Small intestine (tissue), 7 donors: ENCODE results near the gene BEAN1. TPM values are rescaled to one million over a fixed set of nuclear protein-coding genes. Genes with fewer than 3 reads are reported as not detected.

Experiments
- DNase-seq, 2 donors: peaks; one replicate each; pipeline versions ENCODE4 v3.0.0 to v3.0.0-alpha.2; 2013
- FAIRE-seq: peaks from 2 replicates; lab custom pipeline; 2012; peaks lifted over from hg19 to GRCh38; lab: Jason Lieb, UNC
- H3K27ac ChIP-seq, 3 donors: one replicate each; pipeline ENCODE4 v1.5.1; 2013; ENCODE audit warnings: low read length in 2 of 3, mild to moderate bottlenecking in 2 of 3, control low read depth in 1 of 3, inconsistent platforms in 1 of 3, low read depth in 1 of 3, moderate library complexity in 1 of 3
- H3K27me3 ChIP-seq, 3 donors: one replicate each; pipeline ENCODE4 v1.6.1; 2013; ENCODE audit warnings: low read length in 3 of 3, inconsistent platforms in 1 of 3; ENCODE audit not compliant: control insufficient read depth in 3 of 3, insufficient read depth in 3 of 3
- H3K36me3 ChIP-seq, 3 donors: one replicate each; pipeline ENCODE4 v1.6.1; 2013; ENCODE audit warnings: low read length in 3 of 3, inconsistent platforms in 1 of 3, low read depth in 1 of 3, mild to moderate bottlenecking in 1 of 3, moderate library complexity in 1 of 3; ENCODE audit not compliant: control insufficient read depth in 3 of 3, insufficient read depth in 2 of 3
- H3K4me1 ChIP-seq, 3 donors: one replicate each; pipeline ENCODE4 v1.6.1; 2013; ENCODE audit warnings: low read length in 2 of 3, inconsistent platforms in 1 of 3, low read depth in 1 of 3, mild to moderate bottlenecking in 1 of 3, moderate library complexity in 1 of 3; ENCODE audit not compliant: control insufficient read depth in 3 of 3, insufficient read depth in 2 of 3
- H3K4me3 ChIP-seq, 3 donors: one replicate each; pipeline ENCODE4 v1.5.1; 2013; ENCODE audit warnings: low read length in 3 of 3, control low read depth in 1 of 3, inconsistent platforms in 1 of 3, low read depth in 1 of 3, mild to moderate bottlenecking in 1 of 3, moderate library complexity in 1 of 3
- H3K9me3 ChIP-seq, 2 donors: one replicate each; pipeline ENCODE4 v1.6.1; 2013; ENCODE audit warnings: low read depth in 1 of 2, low read length in 1 of 2; ENCODE audit not compliant: control insufficient read depth in 2 of 2, insufficient read depth in 1 of 2
- WGBS, 3 donors: extraction: QIAGEN DNeasy Blood & Tissue Kit; methylation state at CpG; one replicate each; pipeline ENCODE4 v1.1.7; 2013; 5-methylcytosine and 5-hydroxymethylcytosine counted together
- polyA plus RNA-seq, 4 donors: library from polyadenylated mRNA; stranded (reverse) in 3 of 4; unstranded in 1 of 4; fragments of 200-250 nt in 3 of 4; fragments of 120-200 nt in 1 of 4; gene quantifications; one replicate each; pipeline versions ENCODE4 v1.2.1 to v1.2.3, GENCODE V29; 2013
- donor health status: healthy with polysubstance abuse.
- donor health status: control.
- donor health status: control.
- donor health status: Bipolar disorder and iron deficiency.
- donor health status: healthy.

The BEAN1 gene
- polyA plus RNA-seq, 4 donors = 0.59 to 0.64 TPM; not detected in 2

DNA sequence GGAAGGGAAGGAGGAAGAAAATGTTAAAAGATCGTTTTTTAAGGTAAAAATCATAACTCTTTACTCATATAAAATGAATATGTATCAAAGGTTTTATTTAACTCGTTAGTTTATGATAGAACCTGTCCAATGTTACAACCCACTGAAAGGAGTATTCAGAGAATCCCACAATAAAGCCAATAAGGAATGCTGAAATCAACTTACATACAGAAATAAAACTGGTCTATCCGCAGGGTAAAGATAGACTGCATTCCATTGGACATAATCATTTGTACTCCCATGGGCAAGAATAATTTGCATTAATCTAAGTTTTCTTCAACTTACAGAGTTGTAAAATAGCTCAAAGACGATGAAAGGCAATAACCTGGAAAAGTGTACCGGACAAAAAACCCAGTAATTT, 17.9 kb upstream of the BEAN1 start:
- Histone ChIP-seq H3K27ac (no peak overlapping the region), H3K27me3 (peaks cover 0 to 13% (median 0%) of the 10 kb centered on the region in 3 donors), H3K4me3 (no peak overlapping the region), H3K36me3 (no peaks in the 10 kb centered on the region), H3K9me3 (peaks cover 0 to 5% of the 10 kb centered on the region in 2 donors), H3K4me1 (peaks cover 0 to 5% (median 3%) of the 10 kb centered on the region in 3 donors)
- WGBS, 3 donors = 68 to 79% (median 74%) methylated on average over 5 of the region's 5 CpGs
- DNase-seq = no peak
- FAIRE-seq = no peak

DNA sequence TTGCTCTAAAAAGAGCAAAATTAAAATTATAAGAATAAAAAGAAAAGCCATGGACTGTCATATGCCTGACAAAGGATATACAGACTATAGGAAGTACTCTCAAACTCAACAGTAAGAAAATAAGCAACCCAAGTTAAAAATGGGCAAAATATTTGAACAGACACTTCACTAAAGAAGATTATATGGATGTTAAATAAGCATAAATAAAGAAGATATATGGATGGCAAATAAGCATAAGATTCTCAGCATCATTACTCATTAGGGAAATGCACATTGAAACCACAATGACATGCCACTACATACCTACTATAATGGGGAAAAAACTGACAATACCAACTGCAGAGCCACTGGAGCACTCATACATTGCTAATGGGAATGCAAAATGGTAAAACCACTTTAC, 14.9 kb upstream of the BEAN1 start:
- Histone ChIP-seq H3K27ac (no peak overlapping the region), H3K4me1 (peaks cover 0 to 3% (median 0%) of the 10 kb centered on the region in 3 donors), H3K36me3 (no peaks in the 10 kb centered on the region), H3K4me3 (no peak overlapping the region), H3K27me3 (peaks cover 0 to 2% (median 0%) of the 10 kb centered on the region in 3 donors), H3K9me3 (peaks cover 0 to 8% of the 10 kb centered on the region in 2 donors)
- no peak for DNase-seq
- no peak for FAIRE-seq

DNA sequence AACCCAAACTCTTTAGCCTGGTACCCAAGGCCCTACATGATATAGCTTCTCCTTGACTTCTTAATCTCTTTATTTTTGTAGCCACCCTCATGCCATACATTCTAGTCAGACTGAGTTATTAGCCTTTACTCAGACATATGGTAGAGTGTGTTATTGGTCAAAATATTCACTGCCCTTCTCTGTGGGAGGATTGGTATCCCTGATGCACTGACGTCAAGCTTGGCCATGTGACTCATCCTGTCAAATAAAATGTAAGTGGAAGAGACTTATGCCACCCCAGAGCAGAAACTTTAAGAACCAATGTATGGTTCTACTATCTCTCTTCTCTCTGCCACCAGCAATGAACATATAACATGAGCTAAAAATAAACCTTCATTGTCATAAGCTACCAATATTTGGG, 12.2 kb upstream of the BEAN1 start:
- Histone ChIP-seq H3K4me1 (no peaks in the 10 kb centered on the region), H3K36me3 (no peaks in the 10 kb centered on the region), H3K4me3 (no peak overlapping the region), H3K9me3 (peaks cover 0 to 8% of the 10 kb centered on the region in 2 donors), H3K27me3 (peaks cover 0 to 4% (median 0%) of the 10 kb centered on the region in 3 donors), H3K27ac (no peak overlapping the region)
- FAIRE-seq = no peak
- no peak for DNase-seq
- whole genome bisulfite sequencing, 3 donors = 48 to 67% (median 66%) methylated on average over 1 of the region's 1 CpG

DNA sequence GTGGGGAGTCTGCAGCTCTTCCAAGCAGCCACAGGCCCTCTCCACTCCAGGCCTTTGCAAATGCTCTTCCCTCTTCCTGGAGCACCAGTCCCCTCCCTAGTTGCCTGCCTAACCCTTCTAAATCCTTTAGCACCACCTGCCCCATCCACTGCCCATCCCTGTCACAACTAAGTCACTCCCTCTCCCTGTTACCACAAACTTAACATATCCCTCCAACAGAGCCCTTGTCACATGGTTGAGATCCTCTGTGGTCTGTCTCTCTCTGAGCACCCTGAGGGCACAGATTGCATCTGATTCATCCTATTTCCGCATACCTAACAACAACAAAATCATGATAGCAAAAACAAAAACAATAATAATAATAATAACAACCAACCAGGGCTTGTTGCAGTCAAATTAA, 11.0 kb upstream of the BEAN1 start:
- Histone ChIP-seq H3K4me1 (no peaks in the 10 kb centered on the region), H3K9me3 (peaks cover 0 to 8% of the 10 kb centered on the region in 2 donors), H3K4me3 (no peak overlapping the region), H3K27me3 (peaks cover 0 to 4% (median 0%) of the 10 kb centered on the region in 3 donors), H3K36me3 (no peaks in the 10 kb centered on the region), H3K27ac (no peak overlapping the region)
- FAIRE-seq (no peak), DNase-seq (no peak)
- WGBS, 3 donors = 93 to 100% (median 95%) methylated on average over 1 of the region's 1 CpG

DNA sequence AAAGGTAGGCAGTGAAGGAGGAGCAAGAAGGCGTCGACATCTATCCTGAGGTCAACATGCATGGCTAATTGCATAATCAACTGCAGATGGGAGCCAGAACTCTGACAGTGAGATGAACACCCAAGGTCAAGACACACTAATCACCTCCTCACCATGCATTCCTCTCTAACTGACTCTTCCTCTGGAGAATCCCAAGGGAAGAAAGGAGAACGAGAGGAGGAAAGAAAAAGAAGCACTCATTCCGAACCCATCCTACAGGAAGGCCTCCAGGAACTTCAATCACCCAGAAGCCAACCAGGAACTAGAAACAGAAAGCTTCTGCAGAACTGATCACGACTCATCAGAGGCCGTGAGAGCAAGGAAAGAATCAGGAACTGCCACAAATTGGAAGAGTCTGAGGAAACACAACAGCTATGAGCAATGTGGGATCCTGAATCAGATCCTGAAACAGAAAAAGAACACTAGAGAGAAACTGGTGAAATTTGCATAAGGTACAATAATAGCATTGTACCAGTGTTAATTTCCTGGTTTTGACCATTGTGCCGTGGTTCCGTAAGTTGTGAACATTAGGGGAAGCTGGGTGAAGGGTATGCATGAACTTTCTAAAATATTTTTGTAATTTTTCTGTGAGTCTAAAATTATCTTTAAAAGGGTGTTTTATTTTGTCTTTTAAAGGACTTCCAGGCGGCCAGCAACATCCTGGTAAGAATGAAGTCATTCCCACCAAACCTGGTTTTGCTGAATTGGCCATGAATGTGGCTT, 10.0 kb upstream of the BEAN1 start:
- Histone ChIP-seq H3K27ac (no peak overlapping the region), H3K36me3 (no peaks in the 10 kb centered on the region), H3K27me3 (peaks cover 0 to 10% (median 0%) of the 10 kb centered on the region in 3 donors), H3K4me1 (no peaks in the 10 kb centered on the region), H3K9me3 (peaks cover 0 to 8% of the 10 kb centered on the region in 2 donors), H3K4me3 (no peak overlapping the region)
- 75 to 86% (median 78%) methylated on average over 9 of the region's 9 CpGs for WGBS, 3 donors
- FAIRE-seq = no peak
- DNase-seq = no peak

DNA sequence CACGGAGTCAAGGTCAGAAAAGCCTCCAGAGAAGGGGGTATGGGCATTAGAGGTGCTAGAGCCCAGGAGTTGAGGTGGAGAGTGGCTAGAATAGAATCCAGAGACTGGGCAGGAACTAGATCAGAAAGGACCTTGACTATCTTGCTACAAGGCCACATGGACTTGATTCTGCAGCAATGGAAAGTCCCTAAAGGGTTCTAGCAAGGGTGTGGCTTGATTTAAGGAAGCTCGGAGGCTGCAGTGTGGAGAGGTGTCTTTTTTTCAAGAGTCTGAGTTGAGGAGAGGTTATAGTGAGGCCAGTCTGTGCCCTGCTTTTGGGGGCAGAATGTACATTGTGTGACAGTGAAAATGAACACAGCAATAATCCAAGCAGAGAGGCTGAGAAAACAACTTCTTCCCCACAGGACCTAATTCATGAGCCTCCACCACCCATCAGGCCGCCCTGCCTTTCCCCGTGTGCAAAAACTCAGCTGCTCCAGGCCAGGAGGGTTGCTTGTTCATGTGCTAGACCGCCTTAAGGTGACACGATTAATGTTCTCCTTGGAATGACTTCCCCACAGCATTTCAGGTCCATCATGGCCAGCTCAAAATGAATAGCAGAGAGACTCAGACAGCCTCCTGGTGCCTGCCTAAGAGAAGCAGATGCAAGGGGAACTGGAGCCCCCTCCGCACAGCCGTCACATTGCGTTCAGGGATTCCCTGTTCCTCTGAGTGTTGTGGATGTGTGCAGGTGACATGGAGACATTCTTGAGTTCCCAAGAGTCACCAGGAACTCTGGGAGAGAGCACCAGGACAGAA, 8.7 kb upstream of the BEAN1 start:
- DNase-seq (no peak), FAIRE-seq (no peak)
- Histone ChIP-seq H3K4me1 (no peaks in the 10 kb centered on the region), H3K9me3 (peaks cover 0 to 3% of the 10 kb centered on the region in 2 donors), H3K27ac (no peak overlapping the region), H3K27me3 (peaks cover 0 to 12% (median 0%) of the 10 kb centered on the region in 3 donors), H3K4me3 (no peak overlapping the region), H3K36me3 (no peaks in the 10 kb centered on the region)
- 64 to 78% (median 76%) methylated on average over 9 of the region's 9 CpGs for WGBS, 3 donors

DNA sequence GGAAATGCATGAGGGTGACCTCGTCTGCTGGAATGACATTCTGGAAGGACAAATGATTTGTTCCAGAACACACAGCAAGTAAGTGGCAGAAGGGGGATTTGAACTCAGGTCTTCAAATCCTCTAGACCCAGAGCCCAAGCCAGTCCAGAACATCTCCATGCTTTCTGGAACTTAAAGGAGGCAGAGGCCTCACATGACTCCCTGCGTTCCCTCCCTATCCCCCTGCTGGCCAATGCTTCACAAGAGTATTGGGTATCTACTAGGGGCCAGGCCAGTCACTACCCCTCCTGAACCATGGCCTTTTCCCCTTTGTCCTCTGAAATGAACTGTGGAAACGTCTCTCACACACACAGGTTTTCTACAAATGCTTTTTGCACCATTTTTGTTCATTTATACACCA, 7.6 kb upstream of the BEAN1 start:
- FAIRE-seq (no peak), DNase-seq (no peak)
- Histone ChIP-seq H3K4me1 (no peaks in the 10 kb centered on the region), H3K36me3 (no peaks in the 10 kb centered on the region), H3K27ac (no peak overlapping the region), H3K9me3 (peaks cover 0 to 3% of the 10 kb centered on the region in 2 donors), H3K4me3 (no peak overlapping the region), H3K27me3 (peaks cover 0 to 23% (median 0%) of the 10 kb centered on the region in 3 donors)
- 43 to 54% (median 50%) methylated on average over 3 of the region's 3 CpGs for WGBS, 3 donors

DNA sequence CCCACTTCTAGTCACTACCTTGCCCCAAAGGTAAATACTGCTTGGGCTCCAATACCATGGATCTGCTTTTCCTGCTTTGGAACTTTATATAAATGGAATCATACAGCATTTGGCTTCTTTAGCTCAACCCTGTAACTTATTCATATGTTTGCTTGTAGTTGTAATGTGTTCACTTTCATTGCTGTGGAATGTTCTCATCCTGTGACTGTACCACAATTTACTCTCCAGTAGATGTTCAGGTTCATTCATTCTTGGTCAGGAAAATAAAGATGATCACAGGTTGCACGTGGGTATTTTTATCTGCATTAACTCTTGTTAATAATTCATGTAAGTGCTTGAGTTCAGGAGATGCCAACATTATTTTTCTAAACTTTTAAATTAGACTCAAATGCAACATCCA, 6.7 kb upstream of the BEAN1 start:
- DNase-seq (no peak), FAIRE-seq (no peak)
- Histone ChIP-seq H3K27ac (no peak overlapping the region), H3K4me1 (no peaks in the 10 kb centered on the region), H3K4me3 (no peak overlapping the region), H3K9me3 (peaks cover 0 to 3% of the 10 kb centered on the region in 2 donors), H3K36me3 (no peaks in the 10 kb centered on the region), H3K27me3 (peaks cover 0 to 31% (median 4%) of the 10 kb centered on the region in 3 donors)
- WGBS, 3 donors = 12 to 52% (median 16%) methylated on average over 1 of the region's 1 CpG
